Stimulated activated memory B cell treated with anti-CD40 and anti-IgM and Interleukin-4, amounts not matched to agents 10 μg/mL and 1 μg/mL and 100 μg/mL, for 72 hours (primary cell): Measurements from ENCODE around the gene RPS2.
"Not testable (repeated sequence)": the region's sequence is repeated elsewhere in the genome, so short reads cannot be mapped to it uniquely, and the experiment has no call there.

Experiments
- ATAC-seq: fragments of 150-1000 bp; cut with Tn5 transposase; 2 replicates; pipeline ENCODE4 v1.10.0; 2021
- H3K27ac Mint-ChIP-seq: one replicate; pipeline ENCODE4 v1.8.0; 2022; ENCODE audit warnings: mild to moderate bottlenecking, mixed read lengths
- H3K27me3 Mint-ChIP-seq: one replicate; pipeline ENCODE4 v1.8.0; 2022; ENCODE audit warnings: mixed read lengths
- H3K36me3 Mint-ChIP-seq: one replicate; pipeline ENCODE4 v1.8.0; 2022; ENCODE audit warnings: mixed read lengths
- H3K4me1 Mint-ChIP-seq: one replicate; pipeline ENCODE4 v1.8.0; 2022; ENCODE audit warnings: mixed read lengths
- H3K4me3 Mint-ChIP-seq: one replicate; pipeline ENCODE4 v1.8.0; 2022; ENCODE audit warnings: mild to moderate bottlenecking, moderate library complexity, mixed read lengths
- H3K9me3 Mint-ChIP-seq: one replicate; pipeline ENCODE4 v1.8.0; 2022; ENCODE audit warnings: mixed read lengths

RPS2 gene

DNA sequence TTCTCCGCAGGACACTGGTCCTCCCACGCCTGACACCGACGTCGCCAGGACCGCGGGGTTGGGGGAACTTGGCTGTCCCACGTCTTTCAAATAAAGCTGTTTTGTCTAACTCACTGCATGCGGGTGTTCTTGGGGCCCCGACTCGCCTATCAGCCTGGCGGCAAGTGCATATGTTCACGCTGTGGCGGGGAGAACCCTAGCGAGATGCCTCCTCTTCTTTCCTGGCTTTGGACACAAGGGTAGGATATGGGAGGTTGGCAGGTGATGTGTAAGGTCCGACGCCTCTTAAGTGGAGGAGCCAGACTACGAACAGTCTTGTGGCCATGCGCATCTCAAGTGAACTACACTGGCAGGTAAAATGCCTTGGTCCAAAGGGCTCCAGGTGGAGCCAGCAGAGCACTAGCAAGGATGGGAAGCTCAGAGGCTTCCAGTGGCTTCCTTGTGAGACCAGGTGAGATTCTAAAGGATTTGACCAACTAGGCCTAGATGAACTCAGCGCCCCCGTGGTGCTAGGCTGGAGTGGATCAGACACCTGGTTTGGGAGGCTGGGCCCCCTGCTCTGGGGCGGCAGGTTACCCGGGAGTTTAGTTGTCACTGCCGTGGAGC is 873 bp upstream of the RPS2 start:
- Mint-ChIP-seq H3K4me1 (peaks cover 46% of the 10 kb centered on the region), H3K27me3 (no peaks in the 10 kb centered on the region), H3K9me3 (no peaks in the 10 kb centered on the region), H3K27ac (peak overlapping the region; percentile 97), H3K4me3 (peak overlapping the region; percentile 84), H3K36me3 (peaks cover 31% of the 10 kb centered on the region)
- ATAC-seq = no peak

- no peaks in the 10 kb centered on the region for H3K27me3 Mint-ChIP-seq
- peak overlapping the region; percentile 84 for H3K4me3 Mint-ChIP-seq
- no peaks in the 10 kb centered on the region for H3K9me3 Mint-ChIP-seq
- peaks cover 59% of the 10 kb centered on the region for H3K4me1 Mint-ChIP-seq
- peaks cover 31% of the 10 kb centered on the region for H3K36me3 Mint-ChIP-seq
- ATAC-seq = peak; percentile 44
- H3K27ac Mint-ChIP-seq = peak overlapping the region; percentile 97
Observed at GRCh38 chr16:1963806-1964505, 670 bp downstream of the RPS2 start.

DNA sequence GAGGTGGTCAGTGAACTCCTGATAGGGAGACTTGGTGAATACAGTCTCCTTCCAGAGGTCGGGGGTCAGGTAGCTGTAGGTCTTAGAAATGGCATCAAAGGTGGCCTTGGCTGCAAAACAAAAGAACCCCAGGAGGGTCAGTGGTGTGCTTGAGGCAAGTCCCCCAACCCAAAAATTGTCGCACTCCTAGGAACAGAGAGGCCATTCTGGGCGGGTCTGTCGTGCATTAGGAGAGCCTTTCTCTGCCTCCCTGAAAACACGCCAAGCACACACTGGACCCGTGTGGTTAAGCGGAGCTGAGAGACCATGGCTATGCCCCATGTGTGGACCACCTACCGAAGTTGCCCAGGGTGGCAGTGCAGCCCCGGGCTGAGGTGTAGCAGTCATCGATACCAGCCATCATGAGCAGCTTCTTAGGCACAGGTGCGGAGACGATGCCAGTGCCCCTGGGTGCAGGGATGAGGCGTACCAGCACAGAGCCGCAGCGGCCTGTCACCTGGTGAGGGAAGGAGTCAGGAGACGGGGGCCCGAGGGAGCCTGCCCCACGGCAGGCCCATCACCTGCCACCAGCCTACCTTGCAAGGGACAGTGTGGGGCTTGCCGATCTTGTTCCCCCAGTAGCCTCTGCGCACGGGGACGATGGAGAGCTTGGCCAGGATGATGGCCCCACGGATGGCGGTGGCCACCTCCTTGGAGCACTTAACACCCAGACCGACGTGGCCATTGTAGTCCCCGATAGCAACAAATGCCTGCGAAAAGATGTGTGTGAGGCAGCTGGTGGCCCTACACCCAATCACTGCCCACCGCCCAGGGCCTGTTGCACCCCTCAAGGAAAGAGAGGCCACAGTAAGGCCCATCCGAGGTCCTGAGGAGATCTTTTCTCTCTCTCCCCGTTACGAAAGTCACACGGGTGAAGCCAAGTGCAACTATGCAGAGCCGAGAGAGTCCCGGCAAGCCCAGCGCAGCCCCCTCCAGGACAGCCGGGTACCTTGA is 2.2 kb downstream of the RPS2 start:
- Mint-ChIP-seq H3K4me1 (peaks cover 62% of the 10 kb centered on the region), H3K27ac (peak overlapping the region; percentile 97), H3K36me3 (peaks cover 31% of the 10 kb centered on the region), H3K4me3 (peak overlapping the region; percentile 84)
- H3K27me3 Mint-ChIP-seq, ATAC-seq, H3K9me3 Mint-ChIP-seq: not testable (repeated sequence)

GRCh38 chr16:1961651-1962067 is 3.0 kb downstream of the RPS2 start:
- Mint-ChIP-seq H3K9me3 (no peaks in the 10 kb centered on the region), H3K4me3 (peak overlapping the region; percentile 43), H3K27ac (peak overlapping the region; percentile 97), H3K27me3 (no peaks in the 10 kb centered on the region), H3K36me3 (peaks cover 31% of the 10 kb centered on the region), H3K4me1 (peaks cover 62% of the 10 kb centered on the region)
- no peak for ATAC-seq

- Mint-ChIP-seq H3K4me3 (peak overlapping the region; percentile 99), H3K36me3 (peaks cover 31% of the 10 kb centered on the region), H3K4me1 (peaks cover 61% of the 10 kb centered on the region), H3K27ac (peak overlapping the region; percentile 97), H3K27me3 (no peaks in the 10 kb centered on the region), H3K9me3 (no peaks in the 10 kb centered on the region)
- no peak for ATAC-seq
Observed at GRCh38 chr16:1960665-1961630, 3.7 kb downstream of the RPS2 start.

- H3K4me1 Mint-ChIP-seq = peaks cover 54% of the 10 kb centered on the region
- H3K27ac Mint-ChIP-seq = peak within 1 kb of the TSS; percentile 97
- peak within 1 kb of the TSS; percentile 99 for H3K4me3 Mint-ChIP-seq
- H3K27me3 Mint-ChIP-seq = no peaks in the 10 kb centered on the region
- peak; percentile 91 for ATAC-seq
- peaks cover 31% of the 10 kb centered on the region for H3K36me3 Mint-ChIP-seq
- H3K9me3 Mint-ChIP-seq = no peaks in the 10 kb centered on the region
Observed at GRCh38 chr16:1959269-1960039, 5.2 kb downstream of the RPS2 start, which contains the start of gene NDUFB10. TSS of gene NDUFB10 (plus strand) at chr16:1959538. CDS start at chr16:1959625, 87 bp downstream.

- H3K9me3 Mint-ChIP-seq = no peaks in the 10 kb centered on the region
- H3K4me1 Mint-ChIP-seq = peaks cover 49% of the 10 kb centered on the region
- peak overlapping the region; percentile 99 for H3K4me3 Mint-ChIP-seq
- ATAC-seq = peak; percentile 9
- no peaks in the 10 kb centered on the region for H3K27me3 Mint-ChIP-seq
- H3K36me3 Mint-ChIP-seq = peaks cover 27% of the 10 kb centered on the region
- peak overlapping the region; percentile 97 for H3K27ac Mint-ChIP-seq
Observed at GRCh38 chr16:1958715-1959268, 5.8 kb downstream of the RPS2 start.

DNA sequence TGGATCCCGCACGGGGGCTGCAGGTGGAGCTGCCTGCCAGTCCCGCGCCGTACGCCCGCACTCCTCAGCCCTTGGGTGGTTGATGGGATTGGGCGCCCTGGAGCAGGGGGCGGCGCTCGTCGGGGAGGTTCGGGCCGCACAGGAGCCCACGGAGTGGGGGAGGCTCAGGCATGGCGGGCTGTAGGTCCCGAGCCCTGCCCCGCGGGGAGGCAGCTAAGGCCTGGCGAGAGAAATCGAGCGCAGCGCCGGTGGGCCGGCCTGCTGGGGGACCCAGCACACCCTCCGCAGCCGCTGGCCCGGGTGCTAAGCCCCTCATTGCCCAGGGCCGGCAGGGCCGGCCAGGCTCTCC is 6.5 kb downstream of the RPS2 start:
- not testable (repeated sequence) for H3K27me3 Mint-ChIP-seq, H3K4me3 Mint-ChIP-seq, ATAC-seq, H3K9me3 Mint-ChIP-seq, H3K27ac Mint-ChIP-seq
- Mint-ChIP-seq H3K36me3 (peaks cover 20% of the 10 kb centered on the region), H3K4me1 (peaks cover 42% of the 10 kb centered on the region)

DNA sequence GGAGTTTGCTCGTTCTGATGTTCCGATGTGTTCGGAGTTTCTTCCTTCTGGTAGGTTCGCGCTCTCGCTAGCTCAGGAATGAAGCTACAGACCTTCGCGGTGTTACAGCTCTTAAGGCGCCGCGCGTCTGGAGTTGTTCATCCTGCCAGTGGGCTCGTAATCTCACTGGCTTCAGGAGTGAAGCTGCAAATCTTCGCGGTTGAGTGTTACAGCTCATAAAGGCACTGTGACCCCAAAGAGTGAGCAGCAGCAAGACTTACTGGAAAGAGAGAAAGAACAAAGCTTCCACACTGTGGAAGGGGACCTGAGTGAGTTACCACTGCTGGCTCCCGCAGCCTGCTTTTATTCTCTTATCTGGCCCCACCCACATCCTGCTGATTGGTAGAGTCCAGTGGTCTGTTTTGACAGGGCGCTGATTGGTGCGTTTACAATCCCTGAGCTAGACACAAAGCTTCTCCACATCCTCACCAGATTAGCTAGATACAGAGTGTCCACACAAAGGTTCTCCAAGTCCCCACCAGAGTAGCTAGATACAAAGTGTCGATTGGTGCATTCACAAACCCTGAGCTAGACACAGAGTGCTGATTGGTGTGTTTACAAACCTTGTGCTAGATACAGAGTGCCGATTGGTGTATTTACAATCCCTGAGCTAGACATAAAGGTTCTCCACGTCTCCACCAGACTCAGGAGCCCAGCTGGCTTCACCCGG is 7.0 kb downstream of the RPS2 start:
- ATAC-seq, H3K27me3 Mint-ChIP-seq, H3K9me3 Mint-ChIP-seq, H3K27ac Mint-ChIP-seq, H3K4me3 Mint-ChIP-seq: not testable (repeated sequence)
- Mint-ChIP-seq H3K36me3 (peaks cover 15% of the 10 kb centered on the region), H3K4me1 (peaks cover 37% of the 10 kb centered on the region)

GRCh38 chr16:1953734-1954133 is 10.9 kb downstream of the RPS2 start:
- Mint-ChIP-seq H3K36me3 (no peaks in the 10 kb centered on the region), H3K27me3 (peaks cover 8% of the 10 kb centered on the region), H3K27ac (no peak overlapping the region)

GRCh38 chr16:1950559-1950958 is 14.1 kb downstream of the RPS2 start:
- no peaks in the 10 kb centered on the region for H3K36me3 Mint-ChIP-seq
- H3K27me3 Mint-ChIP-seq = peaks cover 15% of the 10 kb centered on the region
- no peak overlapping the region for H3K4me3 Mint-ChIP-seq
- no peak for ATAC-seq
- no peaks in the 10 kb centered on the region for H3K9me3 Mint-ChIP-seq
- no peaks in the 10 kb centered on the region for H3K4me1 Mint-ChIP-seq
- H3K27ac Mint-ChIP-seq = no peak overlapping the region

More at GRCh38 chr16:1953734-1954133, 10.9 kb downstream of the RPS2 start:
- ATAC-seq = no peak
- Mint-ChIP-seq H3K4me3 (no peak overlapping the region), H3K9me3 (no peaks in the 10 kb centered on the region), H3K4me1 (peaks cover 1% of the 10 kb centered on the region)

GRCh38 chr16:1950047-1950446 is 14.6 kb downstream of the RPS2 start:
- ATAC-seq = no peak
- H3K27ac Mint-ChIP-seq = no peak overlapping the region
- H3K4me1 Mint-ChIP-seq = no peaks in the 10 kb centered on the region
- no peaks in the 10 kb centered on the region for H3K36me3 Mint-ChIP-seq
- no peaks in the 10 kb centered on the region for H3K9me3 Mint-ChIP-seq
- H3K27me3 Mint-ChIP-seq = peaks cover 15% of the 10 kb centered on the region
- no peak overlapping the region for H3K4me3 Mint-ChIP-seq

- peaks cover 15% of the 10 kb centered on the region for H3K27me3 Mint-ChIP-seq
- H3K4me3 Mint-ChIP-seq = no peak overlapping the region
- no peak for ATAC-seq
- H3K36me3 Mint-ChIP-seq = no peaks in the 10 kb centered on the region
- peaks cover 2% of the 10 kb centered on the region for H3K4me1 Mint-ChIP-seq
- H3K9me3 Mint-ChIP-seq = no peaks in the 10 kb centered on the region
- peak overlapping the region; percentile 46 for H3K27ac Mint-ChIP-seq
Observed at GRCh38 chr16:1949507-1949906, 15.1 kb downstream of the RPS2 start.
